ENCODE results near the gene HCK. TPM values are rescaled to one million over a fixed set of nuclear protein-coding genes. Genes with fewer than 3 reads are reported as not detected.

The HCK gene
- not detected in 2 replicates for total RNA-seq
- not detected in 2 replicates for polyA plus RNA-seq
- polyA plus RNA-seq (2012): not detected in 2 replicates
- polyA minus RNA-seq (ENCODE audit: low replicate concordance): not detected in 2 replicates

- no peak for DNase-seq (ENCODE audit: low read depth in 2 of 2)
These were observed at the start of gene HCK for GRCh38 chr20:32052090-32052777. Gene HCK (plus strand): TSS chr20:32052242.

GRCh38 chr20:32003325-32003724, 48.7 kb upstream of the HCK start:
- no peaks in the 10 kb centered on the region for H3K79me2 ChIP-seq (ENCODE audit: control insufficient read depth, insufficient read depth, low read length)
- no peak overlapping the region for H3K4me2 ChIP-seq (ENCODE audit: extremely low read depth, insufficient read depth, low read length)
- H3K27ac ChIP-seq (ENCODE audit: insufficient read depth, low read length): no peak overlapping the region
- no peak for DNase-seq (ENCODE audit: low read depth in 2 of 2)
- no peaks in the 10 kb centered on the region for H3K4me1 ChIP-seq (ENCODE audit: control insufficient read depth, extremely low read depth, insufficient read depth, low read length)
- peaks cover 7% of the 10 kb centered on the region for H3K27me3 ChIP-seq (ENCODE audit: control insufficient read depth, insufficient read depth, low read length)
- no peak overlapping the region for H3K9ac ChIP-seq (ENCODE audit: insufficient read depth, low read length)
- no peaks in the 10 kb centered on the region for H4K20me1 ChIP-seq (ENCODE audit: control insufficient read depth, extremely low read depth, insufficient read depth, low read length)
- no peak overlapping the region for H3K4me3 ChIP-seq (replicated peaks in 1 of 4; ENCODE audit: control extremely low read depth in 1 of 4, insufficient read depth in 1 of 4, low read depth in 3 of 4, low read length in 4 of 4)
- H3K36me3 ChIP-seq (ENCODE audit: control insufficient read depth, insufficient read depth, low read length): no peaks in the 10 kb centered on the region
- TF ChIP-seq CTCF (conservative IDR thresholded peaks at IDR 0.05 in 1 of 2, IDR thresholded peaks at IDR 0.05 in 1 of 2; ENCODE audit: low read depth in 1 of 2, low read length in 2 of 2) (no peak), EZH2 (IDR thresholded peaks at IDR 0.05; ENCODE audit: low read length, missing control alignments) (no peak)
- no peak overlapping the region for H2AFZ ChIP-seq (ENCODE audit: low read length)
- no peaks in the 10 kb centered on the region for H3K9me3 ChIP-seq (ENCODE audit: control insufficient read depth, insufficient read depth, low read depth, low read length)

More at GRCh38 chr20:32052090-32052777, at the start of gene HCK:
- H3K4me2 ChIP-seq (ENCODE audit: extremely low read depth, insufficient read depth, low read length): no peak within 1 kb of the TSS
- H3K9ac ChIP-seq (ENCODE audit: insufficient read depth, low read length): no peak within 1 kb of the TSS
- peaks cover 42% of the 10 kb centered on the region for H3K27me3 ChIP-seq (ENCODE audit: control insufficient read depth, insufficient read depth, low read length)
- no peak for TF ChIP-seq CTCF (conservative IDR thresholded peaks at IDR 0.05 in 1 of 2, IDR thresholded peaks at IDR 0.05 in 1 of 2; ENCODE audit: low read depth in 1 of 2, low read length in 2 of 2)
- peak; percentile 74 for TF ChIP-seq EZH2 (IDR thresholded peaks at IDR 0.05; ENCODE audit: low read length, missing control alignments)
- no peak within 1 kb of the TSS for H3K4me3 ChIP-seq (replicated peaks in 1 of 4; ENCODE audit: control extremely low read depth in 1 of 4, insufficient read depth in 1 of 4, low read depth in 3 of 4, low read length in 4 of 4)
- no peak within 1 kb of the TSS for H3K27ac ChIP-seq (ENCODE audit: insufficient read depth, low read length)
- no peaks in the 10 kb centered on the region for H3K9me3 ChIP-seq (ENCODE audit: control insufficient read depth, insufficient read depth, low read depth, low read length)
- H4K20me1 ChIP-seq (ENCODE audit: control insufficient read depth, extremely low read depth, insufficient read depth, low read length): no peaks in the 10 kb centered on the region
- H3K4me1 ChIP-seq (ENCODE audit: control insufficient read depth, extremely low read depth, insufficient read depth, low read length): no peaks in the 10 kb centered on the region
- H3K36me3 ChIP-seq (ENCODE audit: control insufficient read depth, insufficient read depth, low read length): no peaks in the 10 kb centered on the region
- H2AFZ ChIP-seq (ENCODE audit: low read length): no peak within 1 kb of the TSS
- H3K79me2 ChIP-seq (ENCODE audit: control insufficient read depth, insufficient read depth, low read length): no peaks in the 10 kb centered on the region

GRCh38 chr20:32004963-32005362, 47.1 kb upstream of the HCK start:
- Histone ChIP-seq H3K36me3 (ENCODE audit: control insufficient read depth, insufficient read depth, low read length) (no peaks in the 10 kb centered on the region), H2AFZ (ENCODE audit: low read length) (no peak overlapping the region), H3K4me3 (replicated peaks in 1 of 4; ENCODE audit: control extremely low read depth in 1 of 4, insufficient read depth in 1 of 4, low read depth in 3 of 4, low read length in 4 of 4) (no peak overlapping the region), H3K27ac (ENCODE audit: insufficient read depth, low read length) (no peak overlapping the region), H3K79me2 (ENCODE audit: control insufficient read depth, insufficient read depth, low read length) (no peaks in the 10 kb centered on the region), H3K9me3 (ENCODE audit: control insufficient read depth, insufficient read depth, low read depth, low read length) (no peaks in the 10 kb centered on the region), H4K20me1 (ENCODE audit: control insufficient read depth, extremely low read depth, insufficient read depth, low read length) (no peaks in the 10 kb centered on the region), H3K4me2 (ENCODE audit: extremely low read depth, insufficient read depth, low read length) (no peak overlapping the region), H3K27me3 (ENCODE audit: control insufficient read depth, insufficient read depth, low read length) (peaks cover 11% of the 10 kb centered on the region), H3K9ac (ENCODE audit: insufficient read depth, low read length) (no peak overlapping the region), H3K4me1 (ENCODE audit: control insufficient read depth, extremely low read depth, insufficient read depth, low read length) (no peaks in the 10 kb centered on the region)
- peak in 1 of 2 donors; percentile 46 for DNase-seq (ENCODE audit: low read depth in 2 of 2)
- TF ChIP-seq CTCF (conservative IDR thresholded peaks at IDR 0.05 in 1 of 2, IDR thresholded peaks at IDR 0.05 in 1 of 2; ENCODE audit: low read depth in 1 of 2, low read length in 2 of 2) (no peak), EZH2 (IDR thresholded peaks at IDR 0.05; ENCODE audit: low read length, missing control alignments) (no peak)
